NCI-H1048 (cell line): ENCODE data around the gene CHTF18.
"Not testable (repeated sequence)": the region's sequence is repeated elsewhere in the genome, so short reads cannot be mapped to it uniquely, and the experiment has no call there.

Experiments used
- DNase-seq: peaks from one replicate; lab custom pipeline; 2025; lab: John Stamatoyannopoulos, UW

The CHTF18 gene

GRCh38 chr16:788399-789126 is at the start of gene CHTF18:
Gene CHTF18, plus strand, starts transcription at chr16:788620. Its CDS starts 65 bp downstream, at chr16:788685.
- DNase-seq = peak; percentile 50

GRCh38 chr16:739560-740458 is 48.6 kb upstream of the CHTF18 start:
- no peak for DNase-seq

GRCh38 chr16:740459-740763 is 48.0 kb upstream of the CHTF18 start:
- no peak for DNase-seq

GRCh38 chr16:740764-741505 is 47.5 kb upstream of the CHTF18 start, which contains the start of gene CIAO3:
Gene CIAO3, minus strand, starts transcription at chr16:740997. Its CDS starts 12 bp downstream, at chr16:740985.
- peak; percentile 59 for DNase-seq

GRCh38 chr16:741986-742629 is 46.3 kb upstream of the CHTF18 start:
- no peak for DNase-seq

- DNase-seq = not testable (repeated sequence)
Observed at GRCh38 chr16:742894-743293, 45.5 kb upstream of the CHTF18 start.

- no peak for DNase-seq
Observed at GRCh38 chr16:743794-744500, 44.5 kb upstream of the CHTF18 start.

- no peak for DNase-seq
Observed at GRCh38 chr16:745739-746138, 42.7 kb upstream of the CHTF18 start.

- DNase-seq = no peak
Observed at GRCh38 chr16:746637-747036, 41.8 kb upstream of the CHTF18 start.

GRCh38 chr16:747978-748746 is 40.3 kb upstream of the CHTF18 start:
- DNase-seq = no peak

GRCh38 chr16:749010-749409 is 39.4 kb upstream of the CHTF18 start:
- no peak for DNase-seq

- DNase-seq = no peak
Observed at GRCh38 chr16:750485-750884, 37.9 kb upstream of the CHTF18 start.

- DNase-seq = no peak
Observed at GRCh38 chr16:751152-752006, 37.0 kb upstream of the CHTF18 start.

GRCh38 chr16:752007-752312 is 36.5 kb upstream of the CHTF18 start:
- DNase-seq = no peak

GRCh38 chr16:754121-754607 is 34.3 kb upstream of the CHTF18 start:
- DNase-seq = not testable (repeated sequence)

GRCh38 chr16:754656-755055 is 33.8 kb upstream of the CHTF18 start:
- no peak for DNase-seq

GRCh38 chr16:756428-756827 is 32.0 kb upstream of the CHTF18 start:
- no peak for DNase-seq

- no peak for DNase-seq
Observed at GRCh38 chr16:759110-759910, 29.1 kb upstream of the CHTF18 start.

GRCh38 chr16:760065-760464 is 28.4 kb upstream of the CHTF18 start:
- no peak for DNase-seq
